ENCODE data around the gene TMEM109. TPM values are rescaled to one million over a fixed set of nuclear protein-coding genes. Genes with fewer than 3 reads are reported as not detected.

The TMEM109 gene
- total and polyA plus RNA-seq, 2 of the 13 experiments (the other 11 are each of a cell fraction or from before 2014, with no cell fraction given), result 7.7 to 18.0 TPM

- no peak for TF ChIP-seq HOXA9 (CRISPR knock-in tag; IDR thresholded peaks at IDR 0.05; ENCODE audit: borderline replicate concordance)
- no peak for TF ChIP-seq MBNL3 (CRISPR knock-in tag; conservative IDR thresholded peaks at IDR 0.05)
- no peak for TF ChIP-seq CAMTA2 (CRISPR knock-in tag; IDR thresholded peaks at IDR 0.05; ENCODE audit: borderline replicate concordance)
- no peak for TF ChIP-seq CENPX (CRISPR knock-in tag; IDR thresholded peaks at IDR 0.05)
- no peak for TF ChIP-seq FOSL1 (CRISPR knock-in tag; IDR thresholded peaks at IDR 0.05; ENCODE audit: borderline replicate concordance)
- TF ChIP-seq HNRNPL (IDR thresholded peaks at IDR 0.05; ENCODE audit: low read depth, low read length), result no peak
- TF ChIP-seq ZNF678 (CRISPR knock-in tag; IDR thresholded peaks at IDR 0.05), result no peak
These were observed 45.5 kb downstream of the TMEM109 start (continued) for GRCh38 chr11:60959431-60959830.

GRCh38 chr11:60960405-60960804, 46.4 kb downstream of the TMEM109 start:
- DNase-seq (ENCODE audit: low spot score) (no peak), ATAC-seq (no peak), FAIRE-seq (no peak)
- BruUV-seq (replicated peaks), result no TSS peak
- Histone ChIP-seq H3K4me2 (ENCODE audit: low read depth, low read length) (no peak overlapping the region), H2AFZ (ENCODE audit: low read length) (no peak overlapping the region), H3K9me3 (ENCODE audit: low read length) (no peaks in the 10 kb centered on the region), H3K36me3 (replicated peaks in 1 of 2; ENCODE audit: control insufficient read depth in 1 of 2, insufficient read depth in 2 of 2, low read length in 2 of 2) (no peaks in the 10 kb centered on the region), H3K4me1 (ENCODE audit: insufficient read depth, low read length) (no peaks in the 10 kb centered on the region), H3K79me2 (ENCODE audit: insufficient read depth, low read length) (no peaks in the 10 kb centered on the region), H4K20me1 (ENCODE audit: insufficient read depth, low read length) (no peaks in the 10 kb centered on the region), H3K9ac (ENCODE audit: insufficient read depth, low read depth, low read length) (no peak overlapping the region), H3K27ac (ENCODE audit: extremely low read length, insufficient read depth, low read length) (no peak overlapping the region), H3K4me3 (replicated peaks in 1 of 3; ENCODE audit: insufficient read depth in 1 of 3, low read depth in 2 of 3, low read length in 3 of 3) (no peak overlapping the region), H3K27me3 (ENCODE audit: control insufficient read depth in 1 of 2, insufficient read depth in 2 of 2, low read length in 2 of 2) (peaks cover 0 to 18% of the 10 kb centered on the region in 2 experiments; a peak in 3 of 5 replicates)
- in situ Hi-C loops (cut with HindIII; ENCODE audit: extremely low pct_ligation_motif_present, low pct_unique_long_range_greater_than_20kb) (no loop called here), intact Hi-C loops (cut with micrococcal nuclease; ENCODE audit: unreplicated experiment) (no loop called here)
- CTCF ChIA-PET (ENCODE audit: low intra/inter-chr PET ratio, low total read pairs), result no interaction called here
- WGBS (ENCODE audit: low lambda C conversion rate), result 14% methylated on average over 7 of the region's 7 CpGs
- POLR2A ChIA-PET, result no interaction called here
- TF ChIP-seq SRSF4 (IDR thresholded peaks at IDR 0.05; ENCODE audit: low read depth, low read length, poor library complexity, severe bottlenecking) (no peak), KLF9 (CRISPR knock-in tag; IDR thresholded peaks at IDR 0.05; ENCODE audit: low read depth) (no peak), MTF1 (CRISPR knock-in tag; IDR thresholded peaks at IDR 0.05) (no peak), ZNF704 (CRISPR knock-in tag; IDR thresholded peaks at IDR 0.05; ENCODE audit: borderline replicate concordance) (no peak), MATR3 (CRISPR knock-in tag; IDR thresholded peaks at IDR 0.05) (no peak), CENPX (CRISPR knock-in tag; IDR thresholded peaks at IDR 0.05) (no peak), ATF2 (CRISPR knock-in tag; IDR thresholded peaks at IDR 0.05) (no peak), ZHX2 (IDR thresholded peaks at IDR 0.05; ENCODE audit: low read depth) (no peak), ZHX2 (CRISPR knock-in tag; IDR thresholded peaks at IDR 0.05; ENCODE audit: borderline replicate concordance) (no peak), HHEX (CRISPR knock-in tag; IDR thresholded peaks at IDR 0.05) (no peak), MBD4 (IDR thresholded peaks at IDR 0.05; ENCODE audit: borderline replicate concordance, low read length) (no peak)
